Osteocyte (in vitro differentiated cells): Measurements from ENCODE around the gene ITGA1. TPM values are rescaled to one million over a fixed set of nuclear protein-coding genes. Genes with fewer than 3 reads are reported as not detected.
"Not testable (repeated sequence)": the region's sequence is repeated elsewhere in the genome, so short reads cannot be mapped to it uniquely, and the experiment has no call there.

ENCODE experiments used
- DNase-seq: peaks from one replicate; pipeline ENCODE4 v3.0.0; 2021; ENCODE audit warnings: mixed read lengths; ENCODE audit not compliant: unreplicated experiment; ENCODE audit errors: extremely low spot score
- H3K27ac Mint-ChIP-seq: one replicate; pipeline ENCODE4 v1.8.0; 2021; ENCODE audit warnings: mild to moderate bottlenecking, mixed read lengths; ENCODE audit not compliant: unreplicated experiment
- H3K27me3 Mint-ChIP-seq: one replicate; pipeline ENCODE4 v1.8.0; 2021; ENCODE audit warnings: mixed read lengths; ENCODE audit not compliant: unreplicated experiment
- H3K36me3 Mint-ChIP-seq: one replicate; pipeline ENCODE4 v1.8.0; 2021; ENCODE audit warnings: mixed read lengths; ENCODE audit not compliant: unreplicated experiment
- H3K4me1 Mint-ChIP-seq: one replicate; pipeline ENCODE4 v1.8.0; 2021; ENCODE audit warnings: mixed read lengths; ENCODE audit not compliant: unreplicated experiment
- H3K4me3 Mint-ChIP-seq: one replicate; pipeline ENCODE4 v1.8.0; 2021; ENCODE audit warnings: mild to moderate bottlenecking, moderate library complexity, mixed read lengths; ENCODE audit not compliant: unreplicated experiment
- H3K9me3 Mint-ChIP-seq: one replicate; pipeline ENCODE4 v1.8.0; 2021; ENCODE audit warnings: mixed read lengths; ENCODE audit not compliant: unreplicated experiment
- CTCF ChIP-seq: fragments of 200-600 bp; sonication (generic); IDR thresholded peaks from 2 replicates; pipeline ENCODE4 v1.5.0; 2021; ENCODE audit warnings: antibody characterized with exemption, mild to moderate bottlenecking, moderate library complexity
- total RNA-seq: library from RNA; stranded (reverse); gene quantifications from 2 replicates; pipeline ENCODE4 v1.2.1, GENCODE V29; 2021

ITGA1 gene
- total RNA-seq, 1 donor from 2014 or later, result 150 TPM

- Mint-ChIP-seq H3K4me3 (no peak overlapping the region), H3K9me3 (no peaks in the 10 kb centered on the region), H3K27ac (no peak overlapping the region), H3K4me1 (peaks cover 45% of the 10 kb centered on the region), H3K36me3 (peaks cover 12% of the 10 kb centered on the region), H3K27me3 (no peaks in the 10 kb centered on the region)
- no peak for TF ChIP-seq CTCF
- DNase-seq, result no peak
Measured at GRCh38 chr5:52861368-52861767, 73.7 kb downstream of the ITGA1 start.

GRCh38 chr5:52863715-52864290 is 76.1 kb downstream of the ITGA1 start:
- H3K36me3 Mint-ChIP-seq, result peaks cover 32% of the 10 kb centered on the region
- peak overlapping the region; percentile 41 for H3K4me3 Mint-ChIP-seq
- H3K4me1 Mint-ChIP-seq, result peaks cover 45% of the 10 kb centered on the region
- no peak for TF ChIP-seq CTCF
- no peaks in the 10 kb centered on the region for H3K9me3 Mint-ChIP-seq
- no peaks in the 10 kb centered on the region for H3K27me3 Mint-ChIP-seq
- no peak for DNase-seq
- H3K27ac Mint-ChIP-seq, result peak overlapping the region; percentile 90

GRCh38 chr5:52864371-52864770 is 76.7 kb downstream of the ITGA1 start:
- Mint-ChIP-seq H3K27me3 (no peaks in the 10 kb centered on the region), H3K4me1 (peaks cover 40% of the 10 kb centered on the region), H3K36me3 (peaks cover 32% of the 10 kb centered on the region), H3K4me3 (peak overlapping the region; percentile 38), H3K9me3 (no peaks in the 10 kb centered on the region), H3K27ac (peak overlapping the region; percentile 90)
- no peak for DNase-seq
- TF ChIP-seq CTCF, result no peak

- DNase-seq, result no peak
- Mint-ChIP-seq H3K4me1 (peaks cover 35% of the 10 kb centered on the region), H3K27ac (peak overlapping the region; percentile 90), H3K36me3 (peaks cover 32% of the 10 kb centered on the region), H3K27me3 (no peaks in the 10 kb centered on the region), H3K4me3 (no peak overlapping the region), H3K9me3 (no peaks in the 10 kb centered on the region)
- TF ChIP-seq CTCF, result no peak
Measured at GRCh38 chr5:52864884-52865283, 77.2 kb downstream of the ITGA1 start.

- not testable (repeated sequence) for H3K4me3 Mint-ChIP-seq, H3K27me3 Mint-ChIP-seq, DNase-seq, H3K9me3 Mint-ChIP-seq, H3K27ac Mint-ChIP-seq
- Mint-ChIP-seq H3K36me3 (peaks cover 33% of the 10 kb centered on the region), H3K4me1 (peaks cover 42% of the 10 kb centered on the region)
Measured at GRCh38 chr5:52865991-52866390, 78.3 kb downstream of the ITGA1 start.

GRCh38 chr5:52867809-52868208 is 80.1 kb downstream of the ITGA1 start:
- Mint-ChIP-seq H3K4me3 (no peak overlapping the region), H3K36me3 (peaks cover 30% of the 10 kb centered on the region), H3K9me3 (no peaks in the 10 kb centered on the region), H3K4me1 (peaks cover 43% of the 10 kb centered on the region), H3K27ac (no peak overlapping the region), H3K27me3 (no peaks in the 10 kb centered on the region)
- TF ChIP-seq CTCF, result no peak
- no peak for DNase-seq
